NCI-H82 (cell line): ENCODE results near the gene MRPS27.
"Not testable (repeated sequence)": the region's sequence is repeated elsewhere in the genome, so short reads cannot be mapped to it uniquely, and the experiment has no call there.

Experiments
- DNase-seq: peaks from one replicate; lab custom pipeline; 2025; lab: John Stamatoyannopoulos, UW

Gene MRPS27

DNA sequence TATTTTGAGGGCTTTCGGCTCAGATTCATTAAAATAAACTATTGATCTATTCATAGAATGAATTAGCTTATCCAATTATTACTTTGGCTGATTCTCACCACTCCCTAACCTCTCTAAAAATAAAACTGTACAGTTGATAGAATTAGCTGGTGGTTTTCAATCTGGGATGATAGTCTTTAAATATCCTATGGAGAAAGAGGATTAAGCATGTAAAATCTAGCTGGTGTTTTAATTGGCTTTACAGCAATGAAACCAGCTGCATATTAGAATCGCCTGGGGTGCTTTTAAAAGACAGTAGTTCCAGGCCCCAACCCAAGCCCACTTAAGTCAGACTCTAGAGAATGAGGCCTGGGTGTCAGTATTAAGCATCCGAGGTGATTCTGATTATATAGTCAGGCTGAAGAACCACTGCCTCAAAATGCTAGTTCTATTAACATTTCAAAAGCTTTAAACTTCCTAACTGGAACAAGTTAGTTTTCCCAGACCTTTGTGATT, 117.7 kb downstream of the MRPS27 start:
- peak; percentile 89 for DNase-seq

DNA sequence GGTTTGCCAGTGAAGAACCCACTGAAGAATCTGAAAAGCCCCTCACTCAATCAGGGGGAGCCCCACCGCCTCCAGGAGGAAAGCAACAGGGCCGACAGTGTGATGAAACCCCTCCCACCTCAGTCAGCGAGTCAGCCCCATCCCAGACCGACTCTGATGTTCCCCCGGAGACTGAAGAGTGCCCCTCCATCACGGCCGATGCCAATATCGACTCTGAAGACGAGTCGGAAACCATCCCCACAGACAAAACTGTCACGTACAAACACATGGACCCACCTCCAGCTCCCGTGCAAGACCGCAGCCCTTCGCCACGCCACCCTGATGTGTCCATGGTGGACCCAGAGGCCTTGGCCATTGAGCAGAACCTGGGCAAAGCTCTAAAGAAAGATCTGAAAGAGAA, 120.4 kb downstream of the MRPS27 start:
- DNase-seq, result no peak

DNA sequence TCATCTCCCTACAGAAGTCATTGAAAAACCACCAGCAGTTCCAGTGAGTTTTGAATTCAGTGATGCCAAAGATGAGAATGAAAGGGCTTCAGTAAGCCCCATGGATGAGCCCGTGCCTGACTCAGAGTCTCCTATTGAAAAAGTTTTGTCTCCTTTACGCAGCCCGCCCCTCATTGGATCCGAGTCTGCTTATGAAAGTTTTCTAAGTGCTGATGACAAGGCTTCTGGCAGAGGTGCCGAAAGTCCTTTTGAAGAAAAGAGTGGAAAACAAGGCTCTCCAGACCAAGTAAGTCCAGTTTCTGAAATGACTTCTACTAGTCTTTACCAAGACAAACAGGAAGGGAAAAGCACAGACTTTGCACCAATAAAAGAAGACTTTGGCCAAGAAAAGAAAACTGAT, 122.6 kb downstream of the MRPS27 start:
- no peak for DNase-seq

DNA sequence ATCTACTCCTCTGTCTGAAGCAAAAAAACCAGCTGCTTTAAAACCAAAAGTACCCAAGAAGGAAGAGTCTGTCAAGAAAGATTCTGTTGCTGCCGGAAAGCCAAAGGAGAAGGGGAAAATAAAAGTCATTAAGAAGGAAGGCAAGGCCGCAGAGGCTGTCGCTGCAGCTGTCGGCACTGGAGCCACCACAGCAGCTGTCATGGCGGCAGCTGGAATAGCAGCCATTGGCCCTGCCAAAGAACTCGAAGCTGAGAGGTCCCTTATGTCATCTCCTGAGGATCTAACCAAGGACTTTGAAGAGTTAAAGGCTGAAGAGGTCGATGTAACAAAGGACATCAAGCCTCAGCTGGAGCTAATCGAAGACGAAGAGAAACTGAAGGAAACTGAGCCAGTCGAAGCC, 124.5 kb downstream of the MRPS27 start:
- no peak for DNase-seq

DNA sequence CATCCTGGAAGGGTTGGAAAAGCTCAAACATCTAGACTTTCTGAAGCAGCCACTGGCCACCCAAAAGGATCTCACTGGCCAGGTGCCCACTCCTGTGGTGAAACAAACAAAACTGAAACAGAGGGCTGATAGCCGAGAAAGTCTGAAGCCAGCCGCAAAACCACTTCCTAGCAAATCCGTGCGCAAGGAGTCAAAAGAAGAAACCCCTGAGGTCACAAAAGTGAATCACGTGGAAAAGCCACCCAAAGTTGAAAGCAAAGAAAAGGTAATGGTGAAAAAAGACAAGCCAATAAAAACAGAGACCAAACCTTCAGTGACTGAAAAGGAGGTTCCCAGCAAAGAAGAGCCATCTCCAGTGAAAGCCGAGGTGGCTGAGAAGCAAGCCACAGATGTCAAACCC, 125.2 kb downstream of the MRPS27 start:
- no peak for DNase-seq

DNA sequence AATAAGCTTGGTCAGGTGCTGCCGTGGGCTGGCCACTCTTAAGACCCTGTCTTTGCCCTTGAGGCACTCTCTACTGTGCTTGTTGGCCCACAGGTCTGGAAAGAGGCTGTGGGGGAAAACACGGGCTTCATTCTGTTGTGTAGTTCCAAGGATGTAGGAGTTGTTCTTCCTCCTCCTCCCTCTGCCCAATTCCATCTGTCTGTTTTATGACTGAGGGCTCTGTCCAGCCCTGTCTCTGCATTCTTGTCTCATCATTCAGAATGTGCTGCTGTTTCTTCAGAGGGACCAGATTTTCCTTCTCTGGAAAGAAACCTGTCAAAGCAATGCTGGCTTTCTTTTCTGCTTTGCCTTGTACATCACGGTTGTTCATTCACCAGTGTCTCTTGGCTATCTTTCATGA, 128.6 kb downstream of the MRPS27 start:
- no peak for DNase-seq

DNA sequence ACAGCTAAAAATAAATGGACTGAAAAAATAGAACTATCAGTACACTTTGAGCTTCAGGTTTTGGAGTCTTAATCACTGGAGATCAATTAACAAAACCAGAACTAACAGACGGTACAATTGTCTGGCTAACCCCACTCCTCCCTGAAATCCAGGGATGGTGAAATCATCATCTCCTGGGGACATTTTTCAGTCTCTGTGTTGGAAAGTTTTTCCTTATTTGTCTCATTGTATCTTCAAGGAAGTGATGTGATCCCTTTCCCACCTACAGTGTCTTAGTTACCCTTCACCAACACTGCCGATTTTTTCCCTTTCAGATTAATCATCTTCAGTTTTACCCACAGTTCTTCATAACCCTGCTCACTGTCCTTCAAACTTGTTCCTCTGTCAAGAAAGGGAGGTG, 130.9 kb downstream of the MRPS27 start:
- DNase-seq, result no peak

DNA sequence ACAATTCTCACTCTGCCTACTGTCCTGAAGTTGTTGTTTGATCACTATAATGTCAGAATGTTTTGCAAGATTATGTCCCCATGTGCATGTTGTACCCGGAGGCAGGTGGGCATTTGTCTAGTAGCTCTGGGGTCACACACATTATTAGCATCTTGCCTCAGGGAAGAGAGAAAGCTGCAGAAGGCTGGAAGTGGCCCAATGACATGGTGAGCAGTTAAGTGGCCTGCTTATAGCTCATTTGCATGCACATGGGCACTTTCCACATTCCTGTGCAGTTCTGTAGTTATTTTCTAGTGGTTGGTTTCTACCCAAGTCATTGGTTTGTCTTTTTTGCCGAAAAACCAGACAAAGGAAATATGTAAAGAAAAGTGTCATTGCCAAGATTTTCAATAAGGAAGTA, 131.9 kb downstream of the MRPS27 start:
- DNase-seq, result no peak

DNA sequence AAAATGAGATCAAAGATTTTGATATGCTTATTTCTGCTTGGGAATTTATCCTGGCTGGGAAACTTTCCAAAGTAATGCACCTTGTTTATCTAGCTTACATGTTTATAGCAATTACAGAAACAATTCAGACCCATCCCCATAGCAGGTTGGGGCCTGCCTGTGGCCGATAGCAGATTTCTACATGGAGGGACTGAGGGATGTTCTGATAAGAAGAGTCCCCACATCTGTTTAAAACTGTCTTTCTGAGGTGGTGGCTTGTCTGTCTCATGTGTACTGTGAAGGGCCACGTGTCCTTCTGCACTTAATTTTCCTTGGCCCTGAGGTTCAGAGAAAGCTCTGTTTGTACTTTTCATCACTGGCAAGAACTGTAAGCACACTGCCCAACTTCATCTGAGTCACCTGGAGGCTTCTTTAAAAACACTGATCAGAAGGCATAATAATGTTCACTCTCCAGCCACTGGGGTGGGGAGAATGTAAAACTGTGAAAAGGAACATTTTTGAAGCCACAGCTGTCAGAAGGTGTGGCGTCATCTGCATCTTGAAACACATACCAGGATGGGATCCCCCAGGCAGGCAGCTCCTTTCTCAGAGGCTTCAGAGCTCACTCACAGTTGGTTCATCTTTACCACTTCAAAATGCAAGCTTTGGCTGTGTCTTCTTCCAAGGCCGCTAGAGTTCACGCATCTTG, 132.5 kb downstream of the MRPS27 start:
- no peak for DNase-seq

DNA sequence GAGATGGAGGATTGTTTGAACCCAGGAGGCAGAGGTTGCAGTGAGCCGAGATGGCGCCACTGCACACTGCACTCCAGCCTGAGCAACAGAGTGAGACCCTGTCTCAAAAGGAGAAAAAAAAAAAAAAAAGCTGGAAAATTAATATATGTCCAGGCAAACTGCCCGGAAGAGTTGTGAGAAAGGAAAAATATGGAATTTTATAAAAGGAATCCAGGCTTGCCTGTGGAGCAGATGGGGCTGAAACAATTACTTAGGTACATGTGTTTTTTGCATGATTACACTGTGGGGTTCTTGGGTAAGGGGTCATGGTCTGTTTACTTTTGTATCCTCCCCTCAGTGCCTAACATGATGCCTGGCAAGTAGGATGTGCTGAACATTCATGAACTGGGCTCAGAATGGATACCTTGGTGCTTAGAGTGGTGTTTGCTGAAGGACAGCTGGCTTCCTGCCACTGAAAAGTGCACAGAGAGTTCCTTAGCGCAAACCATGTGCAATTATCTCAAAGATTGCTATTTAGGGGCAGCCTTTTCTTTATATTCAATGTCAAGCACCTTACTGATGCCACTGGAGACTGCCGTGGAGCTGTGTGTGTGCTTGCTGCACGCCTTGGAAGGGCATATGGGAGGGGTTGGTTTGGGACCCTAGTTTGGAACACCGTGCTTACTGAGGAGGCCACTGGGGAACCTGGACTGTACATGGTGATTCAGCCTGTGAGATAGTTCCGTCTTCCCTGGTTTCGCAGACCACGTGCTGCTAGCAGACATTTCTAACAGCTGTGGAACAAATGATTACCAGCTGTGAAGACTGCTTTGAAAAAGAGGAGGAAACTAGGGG, 134.3 kb downstream of the MRPS27 start:
- no peak for DNase-seq

DNA sequence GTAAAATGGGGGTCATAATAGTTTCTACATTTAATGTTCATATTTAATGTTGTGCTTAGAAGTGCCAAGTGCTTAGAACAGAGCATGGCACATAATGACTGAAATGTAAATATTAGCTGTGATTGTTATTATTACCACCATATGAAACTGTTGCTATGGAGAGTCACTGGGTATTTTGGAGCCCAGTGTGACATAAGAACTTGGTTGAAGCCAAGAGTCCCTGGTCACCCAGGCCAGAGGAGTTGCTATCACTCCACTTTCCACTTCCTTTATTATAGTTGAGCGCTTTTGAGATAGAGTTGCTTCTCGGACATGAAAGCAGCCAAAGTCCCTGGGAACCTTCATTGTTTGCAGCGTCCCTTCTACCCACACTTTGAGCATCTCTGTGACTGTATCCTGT, 135.6 kb downstream of the MRPS27 start:
- no peak for DNase-seq

DNA sequence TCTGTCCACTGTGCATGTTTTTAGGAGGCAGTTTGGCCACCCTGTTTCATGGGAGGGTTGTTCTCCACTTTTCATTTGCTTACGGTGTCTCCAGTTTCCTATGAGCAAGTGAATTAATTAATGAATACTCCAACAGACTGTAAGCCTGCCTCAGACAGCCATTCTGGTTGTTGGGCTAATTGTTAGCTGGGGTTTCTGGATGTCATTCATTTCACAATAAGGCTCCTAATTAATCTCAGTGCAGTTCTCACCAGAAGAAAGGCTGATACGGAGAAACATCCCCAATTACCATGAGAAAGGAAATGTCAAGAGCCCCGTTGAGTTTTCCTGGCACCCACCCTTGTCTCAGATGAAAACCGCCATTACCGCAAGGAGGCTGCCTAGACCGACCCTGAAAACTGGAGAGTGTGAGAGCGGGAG, 136.9 kb downstream of the MRPS27 start:
- DNase-seq, result no peak

DNA sequence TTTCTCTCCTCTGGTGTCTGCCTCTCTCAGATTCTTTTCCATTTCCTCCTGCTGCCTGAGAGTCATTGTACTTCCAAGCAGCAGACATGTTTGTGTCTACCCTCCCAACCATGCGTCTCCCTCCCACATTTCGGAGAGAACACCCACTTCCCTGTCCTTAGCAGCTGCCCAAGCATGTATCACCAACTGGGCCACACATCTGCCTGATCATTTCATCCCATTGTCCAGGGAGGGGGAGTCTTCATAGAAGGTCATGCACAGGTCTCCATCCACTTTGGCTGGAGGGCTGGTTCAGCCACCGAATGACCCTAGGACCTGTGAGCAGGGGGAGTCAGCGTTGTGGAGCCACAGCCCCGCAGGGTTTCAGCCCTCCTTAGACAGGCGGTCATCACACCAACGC, 137.4 kb downstream of the MRPS27 start:
- DNase-seq, result no peak

DNA sequence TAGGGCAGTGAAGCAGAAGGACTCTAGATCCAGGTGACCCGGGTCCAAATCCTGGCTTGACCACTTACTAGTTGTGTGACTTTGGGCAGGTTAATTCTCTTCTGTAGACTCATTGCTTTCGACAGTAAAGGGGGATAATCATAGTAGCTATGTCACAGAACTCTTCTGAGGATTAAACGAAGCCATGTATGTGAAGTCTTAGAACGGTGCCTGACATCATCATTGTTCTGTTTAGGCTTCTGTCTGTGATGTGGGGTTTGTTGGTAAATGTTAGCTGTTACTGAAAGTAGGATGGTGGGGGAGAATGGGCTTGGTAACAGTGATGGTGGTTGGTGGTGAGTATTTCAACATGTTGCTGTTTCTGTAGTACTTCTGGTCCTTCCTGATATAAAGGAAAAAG, 139.1 kb downstream of the MRPS27 start:
- DNase-seq, result no peak

DNA sequence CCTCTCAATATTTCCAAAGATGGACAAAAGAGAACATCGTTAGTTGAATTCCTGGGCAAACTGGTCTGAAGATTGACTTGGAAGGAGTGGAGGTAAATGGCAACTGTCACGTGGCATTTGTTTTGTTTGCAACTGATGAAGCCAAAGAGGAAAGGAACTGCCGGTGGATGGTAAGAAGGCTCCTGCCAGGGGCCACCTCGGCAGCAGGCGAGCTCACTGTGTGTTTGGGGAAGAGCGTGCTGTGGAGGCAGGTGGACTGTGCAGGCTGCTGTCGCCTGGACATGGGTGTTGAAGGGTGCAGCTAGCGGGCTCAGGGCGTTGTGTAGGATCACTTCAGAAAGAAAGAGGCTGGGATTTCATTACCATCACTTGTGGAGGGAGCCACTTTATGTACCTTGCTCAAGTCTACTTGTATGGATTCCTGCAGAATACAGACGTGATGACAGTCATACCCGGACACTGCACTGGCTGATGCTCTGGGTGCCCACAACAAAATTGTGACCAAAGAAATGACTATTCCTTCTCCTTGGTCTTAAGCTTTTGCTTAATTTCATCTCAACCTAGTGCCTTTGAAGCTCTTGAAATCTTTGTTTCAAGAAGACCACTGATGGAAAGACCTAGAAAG, 140.1 kb downstream of the MRPS27 start:
- no peak for DNase-seq

DNA sequence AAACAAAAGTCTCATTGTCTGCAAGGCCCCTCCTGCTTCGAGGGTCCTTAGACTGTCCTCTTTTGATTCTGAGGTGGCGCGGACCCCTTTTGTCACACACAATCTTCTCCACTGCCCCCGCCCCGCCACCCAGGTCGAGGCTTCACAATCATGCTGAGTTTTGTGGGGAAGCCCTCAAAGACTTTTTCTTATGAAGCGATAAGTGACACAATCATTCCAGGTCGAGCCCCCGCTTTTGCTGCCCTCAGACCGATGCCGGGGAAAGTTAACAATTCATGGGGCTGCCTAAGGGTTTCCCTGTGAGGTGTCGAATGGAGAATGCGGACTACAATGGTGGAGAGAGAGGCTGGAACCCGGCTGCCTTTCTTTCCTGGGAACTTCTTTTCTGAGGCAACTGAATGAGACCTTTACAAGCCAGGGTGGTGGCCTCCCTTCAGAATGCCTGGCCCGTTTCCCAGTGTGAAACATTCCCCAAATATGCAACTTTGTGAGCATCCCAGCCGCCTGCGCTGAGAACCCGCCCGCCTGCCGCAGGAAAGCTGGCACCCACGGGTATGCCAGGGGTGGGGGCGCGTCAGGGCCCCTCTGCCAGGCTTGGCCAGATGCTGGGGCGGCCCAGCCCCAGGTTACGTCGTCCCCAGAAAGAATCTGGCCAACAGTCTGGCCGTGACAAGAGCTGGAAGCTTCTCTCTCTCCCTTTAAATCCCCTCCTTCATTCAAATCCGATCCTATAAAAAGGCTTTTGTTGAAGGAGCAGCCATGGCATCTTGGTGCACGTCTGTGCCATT, 140.8 kb downstream of the MRPS27 start:
- DNase-seq, result no peak

DNA sequence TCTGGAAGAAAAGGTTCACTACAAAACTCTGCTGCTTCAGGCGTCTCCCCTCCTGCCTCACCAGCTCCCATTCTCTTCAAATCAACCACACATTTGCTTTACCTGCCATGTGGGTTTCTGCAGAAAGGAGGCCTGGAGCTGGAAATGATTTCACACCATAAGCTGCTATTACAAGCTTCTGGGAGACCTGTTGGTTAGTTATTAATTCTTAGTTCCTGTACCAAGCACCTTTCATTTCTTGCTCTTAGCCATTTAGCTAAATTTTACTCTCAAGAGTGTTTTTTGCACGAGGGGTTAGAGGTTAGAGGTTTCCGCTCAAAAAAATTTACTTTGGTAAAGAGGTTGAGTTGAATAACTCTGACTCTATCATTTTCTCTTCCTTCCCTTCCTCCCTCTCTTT, 142.5 kb downstream of the MRPS27 start:
- no peak for DNase-seq

DNA sequence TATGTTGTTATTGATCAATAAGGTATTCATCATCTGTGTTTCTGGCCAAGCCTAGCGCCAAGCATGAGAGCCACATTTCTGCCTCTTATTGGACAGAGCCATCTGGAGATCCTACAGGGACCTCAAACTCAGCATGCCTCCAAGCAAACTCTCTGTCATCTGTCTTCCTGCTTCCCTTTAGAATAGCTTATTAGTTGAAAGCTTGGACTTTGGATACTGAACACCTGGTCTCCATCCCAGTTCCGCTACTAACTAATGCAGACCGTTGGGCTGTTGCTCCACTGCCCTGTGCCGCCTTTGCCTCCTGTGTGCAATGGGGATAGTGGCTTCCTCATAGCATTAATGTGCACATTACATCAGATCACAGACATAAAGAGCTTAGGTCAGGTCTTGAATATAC, 147.3 kb downstream of the MRPS27 start:
- peak; percentile 18 for DNase-seq

DNA sequence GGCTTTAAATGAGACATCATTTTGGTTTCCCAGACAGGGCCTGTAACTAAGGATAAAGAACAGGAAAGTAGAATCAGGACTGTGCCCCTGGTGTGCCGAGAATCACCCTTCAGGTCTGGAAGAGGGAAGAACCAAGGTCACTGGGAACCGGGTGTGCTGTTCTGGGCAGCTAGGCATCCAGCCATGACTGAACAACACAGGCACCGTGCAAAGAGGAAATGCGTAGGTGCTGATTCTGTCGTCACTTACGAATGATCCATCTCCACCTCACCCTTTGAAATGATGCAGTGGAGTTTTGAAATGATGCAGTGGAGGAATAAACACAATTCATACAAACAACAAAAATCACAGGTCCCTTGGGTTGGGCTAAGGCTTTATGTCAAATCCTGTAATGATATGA, 148.4 kb downstream of the MRPS27 start:
- no peak for DNase-seq

DNA sequence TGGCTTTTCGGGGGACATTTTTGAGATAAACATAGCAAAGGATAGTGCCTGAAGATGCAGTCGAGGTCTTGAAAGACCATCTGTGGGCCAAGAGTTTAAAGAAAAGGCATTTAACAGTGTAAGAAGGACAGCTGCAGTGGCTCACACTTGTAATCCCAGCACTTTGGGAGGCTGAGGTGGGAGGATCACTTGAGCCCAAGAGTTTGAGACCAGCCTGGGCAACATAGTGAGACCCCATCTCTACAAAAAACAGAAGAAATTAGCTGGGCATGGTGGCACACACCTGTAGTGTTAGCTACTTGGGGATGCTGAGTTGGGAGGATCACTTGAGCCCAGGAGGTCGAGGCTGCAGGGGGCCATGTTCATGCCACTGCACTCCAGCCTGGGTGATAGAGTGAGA, 148.9 kb downstream of the MRPS27 start:
- not testable (repeated sequence) for DNase-seq

DNA sequence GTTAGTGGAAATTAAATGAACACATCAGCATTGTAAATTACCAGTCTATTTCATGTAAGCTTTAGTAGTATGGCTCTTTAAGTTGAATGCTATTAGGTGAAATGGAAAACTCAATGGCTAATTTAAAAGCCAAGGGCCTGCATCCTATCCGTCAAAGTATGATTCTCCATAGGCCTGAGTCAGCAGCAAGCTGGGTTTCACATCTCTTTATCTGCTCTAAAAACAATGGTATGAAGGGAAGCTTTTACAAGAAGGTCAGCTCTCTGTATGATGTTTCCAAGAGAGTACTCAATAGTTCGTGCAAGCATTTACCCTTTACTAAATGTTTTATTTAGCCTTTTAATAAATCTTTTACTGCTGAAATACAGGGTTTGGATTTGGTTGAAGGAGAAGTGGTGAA, 149.9 kb downstream of the MRPS27 start:
- no peak for DNase-seq
